Stimulated activated naive CD8-positive, alpha-beta T cell treated with anti-CD3 and anti-CD28 coated beads, Interleukin-15, Interleukin-2, amounts not matched to agents 100 ng/mL and 50 ng/mL, for 24 hours (primary cell): ENCODE results near the gene CACNA1I.
A peak's percentile ranks its signal among the peaks of the same experiment; 100 is the strongest.

Experiments used
- H3K27ac Mint-ChIP-seq: one replicate; pipeline ENCODE4 v1.8.0; 2021; ENCODE audit warnings: mild to moderate bottlenecking, mixed read lengths
- H3K27me3 Mint-ChIP-seq: one replicate; pipeline ENCODE4 v1.8.0; 2021; ENCODE audit warnings: mixed read lengths
- H3K36me3 Mint-ChIP-seq: one replicate; pipeline ENCODE4 v1.8.0; 2021; ENCODE audit warnings: low read depth, mixed read lengths
- H3K4me1 Mint-ChIP-seq: one replicate; pipeline ENCODE4 v1.8.0; 2021; ENCODE audit warnings: low read depth, mixed read lengths
- H3K4me3 Mint-ChIP-seq: one replicate; pipeline ENCODE4 v1.8.0; 2021; ENCODE audit warnings: mild to moderate bottlenecking, mixed read lengths
- H3K9me3 Mint-ChIP-seq: one replicate; pipeline ENCODE4 v1.8.0; 2021; ENCODE audit warnings: mixed read lengths

Gene CACNA1I

GRCh38 chr22:39649500-39650089 is 79.0 kb downstream of the CACNA1I start:
- no peak overlapping the region for H3K27ac Mint-ChIP-seq
- no peaks in the 10 kb centered on the region for H3K4me1 Mint-ChIP-seq
- H3K27me3 Mint-ChIP-seq, result no peaks in the 10 kb centered on the region
- no peaks in the 10 kb centered on the region for H3K9me3 Mint-ChIP-seq
- H3K36me3 Mint-ChIP-seq, result no peaks in the 10 kb centered on the region
- H3K4me3 Mint-ChIP-seq, result no peak overlapping the region

GRCh38 chr22:39651053-39651996 is 80.8 kb downstream of the CACNA1I start:
- Mint-ChIP-seq H3K4me3 (no peak overlapping the region), H3K9me3 (no peaks in the 10 kb centered on the region), H3K27ac (no peak overlapping the region), H3K27me3 (no peaks in the 10 kb centered on the region), H3K4me1 (no peaks in the 10 kb centered on the region), H3K36me3 (no peaks in the 10 kb centered on the region)

GRCh38 chr22:39652990-39653786 is 82.6 kb downstream of the CACNA1I start:
- Mint-ChIP-seq H3K4me1 (peaks cover 12% of the 10 kb centered on the region), H3K27ac (no peak overlapping the region), H3K4me3 (no peak overlapping the region), H3K27me3 (no peaks in the 10 kb centered on the region), H3K36me3 (no peaks in the 10 kb centered on the region), H3K9me3 (no peaks in the 10 kb centered on the region)

- Mint-ChIP-seq H3K4me3 (no peak overlapping the region), H3K4me1 (peaks cover 18% of the 10 kb centered on the region), H3K27ac (no peak overlapping the region), H3K36me3 (no peaks in the 10 kb centered on the region), H3K27me3 (no peaks in the 10 kb centered on the region), H3K9me3 (no peaks in the 10 kb centered on the region)
Observed at GRCh38 chr22:39653787-39654077, 83.2 kb downstream of the CACNA1I start.

GRCh38 chr22:39654131-39654926 is 83.8 kb downstream of the CACNA1I start:
- no peak overlapping the region for H3K27ac Mint-ChIP-seq
- no peak overlapping the region for H3K4me3 Mint-ChIP-seq
- no peaks in the 10 kb centered on the region for H3K27me3 Mint-ChIP-seq
- H3K36me3 Mint-ChIP-seq, result no peaks in the 10 kb centered on the region
- H3K9me3 Mint-ChIP-seq, result no peaks in the 10 kb centered on the region
- peaks cover 22% of the 10 kb centered on the region for H3K4me1 Mint-ChIP-seq

GRCh38 chr22:39655004-39655579 is 84.5 kb downstream of the CACNA1I start:
- peaks cover 22% of the 10 kb centered on the region for H3K4me1 Mint-ChIP-seq
- H3K9me3 Mint-ChIP-seq, result no peaks in the 10 kb centered on the region
- H3K27ac Mint-ChIP-seq, result no peak overlapping the region
- H3K27me3 Mint-ChIP-seq, result no peaks in the 10 kb centered on the region
- no peaks in the 10 kb centered on the region for H3K36me3 Mint-ChIP-seq
- H3K4me3 Mint-ChIP-seq, result no peak overlapping the region

- H3K4me3 Mint-ChIP-seq, result no peak overlapping the region
- no peak overlapping the region for H3K27ac Mint-ChIP-seq
- peaks cover 22% of the 10 kb centered on the region for H3K4me1 Mint-ChIP-seq
- no peaks in the 10 kb centered on the region for H3K9me3 Mint-ChIP-seq
- H3K27me3 Mint-ChIP-seq, result no peaks in the 10 kb centered on the region
- no peaks in the 10 kb centered on the region for H3K36me3 Mint-ChIP-seq
Observed at GRCh38 chr22:39655831-39656230, 85.3 kb downstream of the CACNA1I start.

- no peaks in the 10 kb centered on the region for H3K9me3 Mint-ChIP-seq
- no peak overlapping the region for H3K27ac Mint-ChIP-seq
- peaks cover 4% of the 10 kb centered on the region for H3K27me3 Mint-ChIP-seq
- no peaks in the 10 kb centered on the region for H3K36me3 Mint-ChIP-seq
- H3K4me1 Mint-ChIP-seq, result peaks cover 22% of the 10 kb centered on the region
- no peak overlapping the region for H3K4me3 Mint-ChIP-seq
Observed at GRCh38 chr22:39656495-39657490, 86.2 kb downstream of the CACNA1I start.

- no peak overlapping the region for H3K27ac Mint-ChIP-seq
- H3K9me3 Mint-ChIP-seq, result no peaks in the 10 kb centered on the region
- H3K4me1 Mint-ChIP-seq, result peaks cover 30% of the 10 kb centered on the region
- no peaks in the 10 kb centered on the region for H3K36me3 Mint-ChIP-seq
- peaks cover 11% of the 10 kb centered on the region for H3K27me3 Mint-ChIP-seq
- no peak overlapping the region for H3K4me3 Mint-ChIP-seq
Observed at GRCh38 chr22:39658367-39658766, 87.8 kb downstream of the CACNA1I start.

- no peak overlapping the region for H3K27ac Mint-ChIP-seq
- no peak overlapping the region for H3K4me3 Mint-ChIP-seq
- no peaks in the 10 kb centered on the region for H3K9me3 Mint-ChIP-seq
- peaks cover 12% of the 10 kb centered on the region for H3K27me3 Mint-ChIP-seq
- H3K4me1 Mint-ChIP-seq, result peaks cover 34% of the 10 kb centered on the region
- H3K36me3 Mint-ChIP-seq, result no peaks in the 10 kb centered on the region
Observed at GRCh38 chr22:39658806-39659463, 88.4 kb downstream of the CACNA1I start.

- H3K9me3 Mint-ChIP-seq, result no peaks in the 10 kb centered on the region
- H3K4me1 Mint-ChIP-seq, result peaks cover 34% of the 10 kb centered on the region
- H3K27ac Mint-ChIP-seq, result no peak overlapping the region
- H3K36me3 Mint-ChIP-seq, result no peaks in the 10 kb centered on the region
- peaks cover 12% of the 10 kb centered on the region for H3K27me3 Mint-ChIP-seq
- peak overlapping the region; percentile 47 for H3K4me3 Mint-ChIP-seq
Observed at GRCh38 chr22:39661501-39661841, 90.9 kb downstream of the CACNA1I start.

GRCh38 chr22:39661842-39662685 is 91.5 kb downstream of the CACNA1I start:
- Mint-ChIP-seq H3K4me1 (peaks cover 33% of the 10 kb centered on the region), H3K36me3 (no peaks in the 10 kb centered on the region), H3K9me3 (no peaks in the 10 kb centered on the region), H3K27me3 (peaks cover 12% of the 10 kb centered on the region), H3K27ac (no peak overlapping the region), H3K4me3 (peak overlapping the region; percentile 62)
